HG03045 (cell line): Measurements from ENCODE around the gene ARHGAP15.
A peak's percentile ranks its signal among the peaks of the same experiment; 100 is the strongest.

Experiments used
- ATAC-seq: cut with Tn5 transposase; IDR thresholded peaks from one replicate; pipeline ENCODE4 v1.9.1; 2021; ENCODE audit warnings: mild to moderate bottlenecking, moderate library complexity; ENCODE audit not compliant: unreplicated experiment

The ARHGAP15 gene

GRCh38 chr2:143144813-143145455 is 15.7 kb downstream of the ARHGAP15 start:
- no peak for ATAC-seq

GRCh38 chr2:143146366-143146765 is 17.1 kb downstream of the ARHGAP15 start:
- no peak for ATAC-seq

GRCh38 chr2:143146815-143147530 is 17.8 kb downstream of the ARHGAP15 start:
- ATAC-seq: no peak

- no peak for ATAC-seq
Measured at GRCh38 chr2:143148011-143148410, 18.8 kb downstream of the ARHGAP15 start.

- ATAC-seq: peak; percentile 51
Measured at GRCh38 chr2:143148757-143149156, 19.5 kb downstream of the ARHGAP15 start.

- no peak for ATAC-seq
Measured at GRCh38 chr2:143150287-143150686, 21.1 kb downstream of the ARHGAP15 start.

- no peak for ATAC-seq
Measured at GRCh38 chr2:143151111-143151752, 22.0 kb downstream of the ARHGAP15 start.

- no peak for ATAC-seq
Measured at GRCh38 chr2:143152219-143152618, 23.0 kb downstream of the ARHGAP15 start.

- ATAC-seq: no peak
Measured at GRCh38 chr2:143152637-143153036, 23.4 kb downstream of the ARHGAP15 start.

GRCh38 chr2:143155661-143156060 is 26.4 kb downstream of the ARHGAP15 start:
- ATAC-seq: no peak

GRCh38 chr2:143157001-143157400 is 27.8 kb downstream of the ARHGAP15 start:
- ATAC-seq: no peak

- ATAC-seq: no peak
Measured at GRCh38 chr2:143157418-143157817, 28.2 kb downstream of the ARHGAP15 start.

- ATAC-seq: no peak
Measured at GRCh38 chr2:143158098-143158497, 28.9 kb downstream of the ARHGAP15 start.

GRCh38 chr2:143158551-143159485 is 29.6 kb downstream of the ARHGAP15 start:
- ATAC-seq: peak; percentile 43

- no peak for ATAC-seq
Measured at GRCh38 chr2:143159486-143159840, 30.2 kb downstream of the ARHGAP15 start.

- no peak for ATAC-seq
Measured at GRCh38 chr2:143160732-143161707, 31.8 kb downstream of the ARHGAP15 start.

- peak; percentile 90 for ATAC-seq
Measured at GRCh38 chr2:143162123-143162837, 33.1 kb downstream of the ARHGAP15 start.

GRCh38 chr2:143162997-143163396 is 33.8 kb downstream of the ARHGAP15 start:
- ATAC-seq: no peak

- ATAC-seq: no peak
Measured at GRCh38 chr2:143163499-143163898, 34.3 kb downstream of the ARHGAP15 start.
